ENCODE data around the gene SPTBN1.
"Not testable (repeated sequence)": the region's sequence is repeated elsewhere in the genome, so short reads cannot be mapped to it uniquely, and the experiment has no call there.

Gene SPTBN1

DNA sequence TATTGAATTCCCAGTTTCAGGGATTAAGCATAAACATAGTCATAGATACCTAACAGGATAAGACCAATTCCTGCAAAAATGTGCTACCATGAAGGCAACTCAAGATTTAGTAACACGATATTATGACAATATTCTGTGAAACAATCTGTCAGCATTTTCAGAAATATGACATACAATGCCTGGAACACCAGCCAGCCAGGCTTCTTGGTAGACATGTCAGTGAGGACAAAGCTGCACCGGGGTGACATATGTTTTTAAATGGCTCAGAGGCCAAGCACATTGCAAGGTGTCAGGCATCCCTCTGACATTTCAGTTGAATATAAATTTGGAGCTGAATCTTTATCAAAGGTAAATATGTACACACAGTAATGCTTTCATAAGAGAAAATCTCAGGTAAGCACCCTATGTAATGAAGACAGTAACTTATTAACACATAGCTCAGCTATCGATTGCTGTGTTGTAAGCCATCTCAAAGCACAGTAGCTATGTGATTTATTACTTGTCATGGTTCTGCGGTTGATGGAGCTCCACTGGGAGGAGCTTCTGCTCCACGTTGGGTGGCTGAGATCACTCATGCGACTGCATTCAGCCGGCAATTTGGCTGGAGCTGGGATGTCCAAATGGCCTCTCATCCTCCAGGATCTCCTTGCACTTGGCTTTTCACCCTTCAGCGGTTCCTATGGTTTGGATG, 235.5 kb downstream of the SPTBN1 start:
- no peak for DNase-seq (ENCODE audit: low read depth in 1 of 2, low spot score in 1 of 2)

DNA sequence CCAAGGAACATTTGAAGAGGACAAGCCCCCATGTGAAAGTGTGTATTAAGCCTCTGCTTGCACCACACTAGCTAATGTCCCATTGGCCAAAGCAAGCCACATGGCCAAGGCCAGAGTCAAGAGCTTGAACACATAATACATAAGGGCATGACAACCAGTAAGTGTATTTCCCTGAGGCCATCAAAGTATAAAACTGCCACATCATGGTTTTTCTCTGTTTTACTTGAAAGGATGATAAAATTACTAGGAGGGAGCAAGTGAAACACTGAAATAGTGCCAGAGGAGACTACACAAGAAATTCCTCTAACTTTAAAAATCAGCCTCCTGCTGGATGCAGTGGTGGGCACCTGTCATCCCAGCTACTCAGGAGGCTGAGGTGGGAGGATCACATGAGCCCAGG, 236.4 kb downstream of the SPTBN1 start:
- DNase-seq (ENCODE audit: low read depth in 1 of 2, low spot score in 1 of 2): no peak

GRCh38 chr2:54695378-54695777, 239.3 kb downstream of the SPTBN1 start:
- no peak for DNase-seq (ENCODE audit: low read depth in 1 of 2, low spot score in 1 of 2)

DNA sequence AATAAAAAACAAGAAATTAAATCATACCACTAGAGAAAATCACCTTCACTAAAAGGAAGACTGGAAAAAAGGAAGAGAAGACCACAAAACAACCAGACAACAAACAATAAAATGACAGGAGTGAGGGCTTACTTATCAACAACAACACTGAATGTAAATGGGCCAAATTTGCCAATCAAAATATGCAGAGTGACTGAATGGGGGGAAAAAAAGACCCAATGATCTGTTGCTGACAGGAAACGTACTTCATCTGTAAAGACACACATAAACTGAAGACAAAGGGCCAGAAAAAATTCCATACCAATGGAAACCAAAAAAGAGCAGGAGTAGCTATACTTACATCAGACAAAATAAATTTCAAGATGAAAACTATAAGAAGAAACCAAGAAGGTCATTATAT, 241.8 kb downstream of the SPTBN1 start:
- no peak for DNase-seq (ENCODE audit: low read depth in 1 of 2, low spot score in 1 of 2)

DNA sequence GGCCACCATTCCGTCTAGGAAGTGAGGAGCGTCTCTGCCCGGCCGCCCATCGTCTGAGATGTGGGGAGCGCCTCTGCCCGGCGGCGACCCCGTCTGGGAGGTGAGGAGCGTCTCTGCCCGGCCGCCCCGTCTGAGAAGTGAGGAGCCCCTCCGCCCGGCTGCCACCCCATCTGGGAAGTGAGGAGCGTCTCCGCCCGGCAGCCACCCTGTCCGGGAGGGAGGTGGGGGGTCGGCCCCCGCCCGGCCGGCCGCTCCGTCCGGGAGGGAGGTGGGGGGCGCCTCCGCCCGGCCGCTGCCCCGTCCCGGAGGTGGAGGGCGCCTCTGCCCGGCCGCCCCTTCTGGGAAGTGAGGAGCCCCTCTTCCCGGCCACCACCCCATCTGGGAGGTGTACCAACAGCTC, 242.8 kb downstream of the SPTBN1 start:
- not testable (repeated sequence) for DNase-seq (ENCODE audit: low read depth in 1 of 2, low spot score in 1 of 2)

DNA sequence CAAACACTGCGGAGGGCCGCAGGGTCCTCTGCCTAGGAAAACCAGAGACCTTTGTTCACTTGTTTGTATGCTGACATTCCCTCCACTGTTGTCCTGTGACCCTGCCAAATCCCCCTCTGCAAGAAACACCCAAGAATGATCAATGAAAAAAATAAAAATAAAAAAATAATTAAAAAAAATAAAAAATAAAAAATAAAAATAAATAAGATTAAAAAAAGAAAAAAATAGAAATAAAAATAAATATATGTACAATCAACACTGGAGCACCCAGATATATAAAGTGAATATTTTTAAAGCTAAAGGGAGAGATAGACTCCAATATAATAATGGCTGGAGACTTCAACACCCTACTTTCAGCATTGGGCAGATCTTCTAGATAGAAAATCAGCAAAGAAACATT, 243.5 kb downstream of the SPTBN1 start:
- no peak for DNase-seq (ENCODE audit: low read depth in 1 of 2, low spot score in 1 of 2)

- DNase-seq (ENCODE audit: low read depth in 1 of 2, low spot score in 1 of 2): no peak
Measured at GRCh38 chr2:54701029-54701428, 244.9 kb downstream of the SPTBN1 start.

DNA sequence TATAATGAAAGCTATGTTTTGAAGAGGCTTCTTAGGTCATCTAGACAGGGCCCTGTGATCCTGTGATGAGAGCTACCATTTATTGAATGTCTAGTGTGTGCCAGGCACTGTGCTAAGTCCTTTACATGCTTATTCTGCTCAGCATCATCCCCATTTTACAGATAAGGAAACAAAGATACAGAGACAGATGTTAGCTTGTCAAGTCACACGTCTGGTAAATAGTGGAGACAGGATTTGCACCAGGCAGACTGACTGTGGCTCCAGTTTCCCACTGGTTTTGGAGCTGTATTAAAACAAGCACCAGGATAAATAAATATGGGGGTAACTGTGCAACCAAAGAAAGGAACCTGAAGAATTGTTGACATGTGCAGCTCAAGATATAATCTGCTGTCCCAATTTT, 248.1 kb downstream of the SPTBN1 start:
- DNase-seq (ENCODE audit: low read depth in 1 of 2, low spot score in 1 of 2): no peak

GRCh38 chr2:54704688-54705605, 248.8 kb downstream of the SPTBN1 start:
- DNase-seq (ENCODE audit: low read depth in 1 of 2, low spot score in 1 of 2): no peak

- DNase-seq (ENCODE audit: low read depth in 1 of 2, low spot score in 1 of 2): no peak
Measured at GRCh38 chr2:54706622-54707021, 250.5 kb downstream of the SPTBN1 start.

GRCh38 chr2:54708584-54709335, 252.6 kb downstream of the SPTBN1 start:
- DNase-seq (ENCODE audit: low read depth in 1 of 2, low spot score in 1 of 2): no peak

DNA sequence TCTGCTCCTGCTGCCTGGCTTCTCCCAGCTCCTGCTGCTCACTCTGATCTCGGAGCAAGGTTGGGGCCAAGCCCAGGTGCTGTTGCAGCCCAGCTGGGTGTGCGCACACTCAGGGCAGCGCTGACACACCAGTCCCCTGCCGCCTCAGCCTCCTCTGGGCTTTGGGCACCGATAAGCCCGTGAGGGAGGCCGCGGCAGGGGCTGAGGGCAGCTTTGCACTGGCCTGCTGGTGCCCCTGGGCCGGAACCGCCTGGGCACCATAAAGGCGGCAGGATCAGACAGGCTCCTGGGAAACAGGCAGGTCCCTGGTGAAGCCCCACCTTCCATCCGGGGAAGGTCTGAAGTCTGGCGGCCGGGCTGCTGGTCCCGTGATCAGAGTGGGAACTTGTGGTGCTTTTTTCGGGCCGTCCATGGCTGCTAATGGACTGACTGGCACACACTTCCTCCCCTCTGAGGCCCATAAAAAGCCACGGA, 253.2 kb downstream of the SPTBN1 start:
- DNase-seq (ENCODE audit: low read depth in 1 of 2, low spot score in 1 of 2): no peak

DNA sequence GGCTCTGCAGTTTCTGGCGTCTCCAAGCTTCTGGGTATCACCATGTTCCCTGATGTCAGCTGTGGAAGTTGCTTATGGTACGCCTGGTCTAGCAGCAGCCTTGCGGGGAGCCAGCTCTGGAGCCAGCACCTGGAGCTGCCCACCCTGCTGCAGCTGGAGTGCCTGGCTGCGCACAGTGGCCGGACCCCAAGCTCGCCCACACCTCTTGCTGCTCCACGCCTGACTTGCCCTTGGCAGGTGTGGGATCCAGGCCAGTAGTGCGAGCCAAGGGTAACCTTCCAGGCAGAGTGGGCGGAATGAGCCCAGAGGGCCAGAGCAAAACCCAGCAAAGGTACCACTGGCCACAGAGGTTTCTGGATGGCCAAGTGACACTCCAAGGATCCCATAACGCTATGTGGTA, 254.1 kb downstream of the SPTBN1 start:
- no peak for DNase-seq (ENCODE audit: low read depth in 1 of 2, low spot score in 1 of 2)

GRCh38 chr2:54712516-54712915, 256.4 kb downstream of the SPTBN1 start:
- no peak for DNase-seq (ENCODE audit: low read depth in 1 of 2, low spot score in 1 of 2)

DNA sequence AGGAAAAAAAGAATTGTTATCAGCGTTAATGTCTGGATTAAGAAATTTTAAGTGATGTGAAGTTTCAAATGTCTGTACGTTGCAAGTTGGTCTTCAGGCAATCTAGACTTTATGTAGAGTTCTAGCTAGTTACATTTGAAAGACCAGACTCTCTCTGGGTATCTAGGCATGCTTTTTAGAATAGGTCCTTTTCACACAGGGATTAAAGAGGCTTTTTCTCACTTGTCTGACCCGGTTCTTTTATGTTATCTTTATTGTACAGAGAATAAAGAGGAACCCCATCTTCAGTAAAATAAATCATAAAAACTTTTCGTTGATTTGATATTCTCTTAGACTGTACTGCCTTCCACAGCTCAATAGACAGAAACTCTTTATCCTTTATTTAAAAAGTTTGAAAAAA, 258.9 kb downstream of the SPTBN1 start:
- DNase-seq (ENCODE audit: low read depth in 1 of 2, low spot score in 1 of 2): no peak

GRCh38 chr2:54716375-54716774, 260.2 kb downstream of the SPTBN1 start:
- no peak for DNase-seq (ENCODE audit: low read depth in 1 of 2, low spot score in 1 of 2)

DNA sequence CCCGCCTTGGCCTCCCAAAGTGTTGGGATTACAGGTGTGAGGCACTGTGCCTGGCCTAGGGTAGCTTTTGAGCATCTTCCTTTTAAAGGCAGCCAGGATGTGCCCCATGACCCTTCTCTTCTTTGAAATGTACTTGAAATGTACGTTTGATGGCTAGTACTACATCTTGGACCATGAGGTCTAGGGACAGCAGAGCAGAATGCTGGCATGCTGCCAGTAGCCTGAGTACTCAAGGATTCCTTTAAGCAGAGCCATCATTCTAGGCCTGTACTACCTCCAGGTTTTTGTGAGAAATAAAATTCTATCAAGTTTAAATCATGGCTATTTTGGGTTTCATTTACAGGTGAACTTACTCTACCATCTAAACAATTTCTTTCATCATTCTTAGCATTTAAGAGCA, 264.4 kb downstream of the SPTBN1 start:
- DNase-seq (ENCODE audit: low read depth in 1 of 2, low spot score in 1 of 2): no peak

Measured in activated T-helper 1 cell treated with anti-CD3 and anti-CD28 coated beads, Interleukin-2, amount 50 U/mL, for 16 hours (primary cell).